Stimulated activated CD8-positive, alpha-beta memory T cell treated with anti-CD3 and anti-CD28 coated beads, Interleukin-15, amount 100 ng/mL, for 48 hours (primary cell): ENCODE results near the gene CUL9.

Experiments used
- DNase-seq, 2 donors: peaks; one replicate each; pipeline ENCODE4 v3.0.0-alpha.2; 2020; ENCODE audit warnings: low read depth in 2 of 2

The CUL9 gene

DNA sequence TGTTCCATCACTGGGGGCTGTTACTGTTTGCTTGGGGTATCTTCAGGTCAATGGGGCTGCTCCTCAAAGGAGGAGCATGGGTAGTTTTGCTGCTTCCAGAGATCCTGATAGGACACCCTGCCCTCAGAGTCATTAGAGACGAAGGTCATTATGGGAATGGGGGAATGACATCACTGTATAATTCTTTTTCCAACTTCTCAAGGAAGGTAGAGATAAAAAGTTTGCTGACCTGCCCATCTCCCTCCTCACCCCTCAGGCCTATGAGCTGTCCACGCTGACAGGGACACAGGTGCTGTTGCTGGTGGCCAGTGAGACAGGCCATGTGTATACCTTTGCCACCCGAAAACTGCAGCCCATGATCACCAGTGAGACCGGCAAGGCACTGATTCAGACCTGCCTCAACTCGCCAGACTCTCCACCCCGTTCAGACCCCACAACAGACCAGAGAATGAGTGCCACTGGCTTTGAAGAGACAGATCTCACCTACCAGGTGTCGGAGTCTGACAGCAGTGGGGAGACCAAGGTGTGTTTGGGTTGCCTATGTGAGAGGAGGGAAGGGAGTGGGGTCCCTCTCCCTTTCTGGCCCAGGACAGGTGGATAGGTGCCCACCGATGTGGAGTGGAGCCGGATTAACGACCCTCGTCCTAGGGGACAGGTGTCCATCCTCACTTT lies 8.3 kb upstream of the CUL9 start:
- DNase-seq: no peak

DNA sequence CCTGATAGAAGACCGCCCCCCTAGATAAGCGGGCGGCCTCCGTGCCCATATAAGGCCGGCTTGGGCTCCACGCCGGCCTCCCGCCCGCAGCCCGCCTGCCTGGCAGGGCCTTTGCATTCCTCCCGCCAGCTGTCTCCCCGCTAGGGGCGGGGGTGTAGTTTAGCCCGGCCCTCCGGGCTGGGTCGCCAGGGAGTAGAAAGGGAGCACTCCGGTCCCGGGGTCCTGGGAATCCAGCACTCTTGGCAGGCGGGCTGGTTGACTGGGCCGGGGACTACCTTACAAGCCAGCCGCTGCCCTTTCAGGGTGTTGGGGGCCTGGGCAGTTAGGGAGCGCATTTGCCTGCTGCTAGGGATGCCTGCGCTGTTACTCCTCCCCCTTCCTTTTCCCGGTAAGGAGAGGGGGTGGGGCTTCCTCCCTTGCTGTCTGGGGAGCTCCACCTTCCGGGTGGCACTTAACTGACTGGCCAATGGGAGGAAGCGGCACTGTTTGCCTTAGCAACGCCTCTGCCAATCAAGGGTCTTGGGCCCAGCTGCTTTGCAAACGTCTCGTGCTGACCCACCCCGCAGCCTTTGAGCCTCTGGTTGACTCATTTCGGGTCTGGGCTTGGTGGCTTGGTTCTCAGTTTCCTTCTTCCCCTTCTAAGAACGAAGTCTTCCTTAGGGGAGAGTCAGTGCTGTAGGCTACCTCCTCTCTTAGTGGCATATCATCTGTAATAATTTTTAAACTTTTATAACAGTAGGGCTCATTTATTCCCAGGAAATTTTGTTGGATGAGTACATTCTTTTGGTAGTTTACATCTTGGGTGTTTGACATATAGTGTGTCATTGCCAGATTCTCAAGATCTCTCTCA lies 7.5 kb upstream of the CUL9 start:
- DNase-seq: peak; percentile 96 to 97

DNA sequence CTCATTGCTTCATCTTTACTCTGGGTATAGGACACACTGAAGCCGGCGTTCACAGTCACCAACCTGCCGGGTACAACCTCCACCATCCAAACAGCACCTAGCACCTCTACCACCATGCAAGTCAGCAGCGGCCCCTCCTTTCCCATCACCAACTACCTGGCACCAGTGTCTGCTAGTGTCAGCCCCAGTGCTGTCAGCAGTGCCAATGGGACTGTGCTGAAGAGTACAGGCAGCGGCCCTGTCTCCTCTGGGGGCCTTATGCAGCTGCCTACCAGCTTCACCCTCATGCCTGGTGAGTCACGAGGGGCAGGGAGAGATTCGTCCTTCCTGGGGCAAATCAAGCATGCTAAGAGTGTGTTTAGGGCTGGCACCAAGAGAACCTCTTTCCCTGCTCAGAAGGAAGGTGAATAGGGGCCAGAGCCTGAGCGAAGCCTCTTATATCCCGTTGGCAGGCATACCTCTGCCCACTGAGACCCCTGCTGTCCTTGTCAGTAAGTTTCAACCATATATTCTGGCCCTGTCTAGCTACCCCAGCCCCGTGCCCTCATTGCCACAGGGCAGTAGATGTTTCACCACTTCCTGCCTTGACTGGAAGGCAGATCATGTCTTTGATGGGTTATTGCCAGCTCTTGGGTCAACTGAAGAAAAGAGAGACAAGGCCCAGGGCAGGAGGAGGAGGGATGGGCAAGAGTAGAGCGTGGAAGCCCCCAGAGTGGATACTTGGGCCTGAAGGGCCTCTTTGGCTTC lies 6.1 kb upstream of the CUL9 start:
- no peak for DNase-seq

DNA sequence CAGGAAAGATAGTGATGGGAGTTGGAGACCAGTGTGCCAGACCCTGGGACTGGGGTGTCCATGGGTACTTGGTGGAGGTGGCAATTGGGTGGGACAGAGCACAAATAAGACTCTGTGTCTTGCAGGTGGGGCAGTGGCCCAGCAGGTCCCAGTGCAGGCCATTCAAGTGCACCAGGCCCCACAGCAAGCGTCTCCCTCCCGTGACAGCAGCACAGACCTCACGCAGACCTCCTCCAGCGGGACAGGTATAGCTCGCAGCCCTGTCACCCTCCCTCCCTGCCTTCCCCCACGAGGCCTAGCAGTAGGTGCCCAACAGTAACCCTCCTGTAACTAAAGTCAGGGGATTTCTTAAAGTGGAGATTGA lies 5.6 kb upstream of the CUL9 start:
- no peak for DNase-seq

DNA sequence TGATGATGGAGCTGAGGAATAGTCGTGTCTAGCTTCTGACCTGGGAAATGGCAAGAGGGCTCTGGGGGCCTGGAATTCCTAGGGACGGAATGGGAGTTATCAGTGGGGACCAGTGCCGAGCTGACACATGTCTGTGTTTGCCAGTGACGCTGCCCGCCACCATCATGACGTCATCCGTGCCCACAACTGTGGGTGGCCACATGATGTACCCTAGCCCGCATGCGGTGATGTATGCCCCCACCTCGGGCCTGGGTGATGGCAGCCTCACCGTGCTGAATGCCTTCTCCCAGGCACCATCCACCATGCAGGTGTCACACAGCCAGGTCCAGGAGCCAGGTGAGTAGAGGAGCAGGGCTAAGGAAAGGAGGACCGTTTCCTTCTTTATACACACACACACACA lies 3.8 kb upstream of the CUL9 start:
- DNase-seq: no peak

DNA sequence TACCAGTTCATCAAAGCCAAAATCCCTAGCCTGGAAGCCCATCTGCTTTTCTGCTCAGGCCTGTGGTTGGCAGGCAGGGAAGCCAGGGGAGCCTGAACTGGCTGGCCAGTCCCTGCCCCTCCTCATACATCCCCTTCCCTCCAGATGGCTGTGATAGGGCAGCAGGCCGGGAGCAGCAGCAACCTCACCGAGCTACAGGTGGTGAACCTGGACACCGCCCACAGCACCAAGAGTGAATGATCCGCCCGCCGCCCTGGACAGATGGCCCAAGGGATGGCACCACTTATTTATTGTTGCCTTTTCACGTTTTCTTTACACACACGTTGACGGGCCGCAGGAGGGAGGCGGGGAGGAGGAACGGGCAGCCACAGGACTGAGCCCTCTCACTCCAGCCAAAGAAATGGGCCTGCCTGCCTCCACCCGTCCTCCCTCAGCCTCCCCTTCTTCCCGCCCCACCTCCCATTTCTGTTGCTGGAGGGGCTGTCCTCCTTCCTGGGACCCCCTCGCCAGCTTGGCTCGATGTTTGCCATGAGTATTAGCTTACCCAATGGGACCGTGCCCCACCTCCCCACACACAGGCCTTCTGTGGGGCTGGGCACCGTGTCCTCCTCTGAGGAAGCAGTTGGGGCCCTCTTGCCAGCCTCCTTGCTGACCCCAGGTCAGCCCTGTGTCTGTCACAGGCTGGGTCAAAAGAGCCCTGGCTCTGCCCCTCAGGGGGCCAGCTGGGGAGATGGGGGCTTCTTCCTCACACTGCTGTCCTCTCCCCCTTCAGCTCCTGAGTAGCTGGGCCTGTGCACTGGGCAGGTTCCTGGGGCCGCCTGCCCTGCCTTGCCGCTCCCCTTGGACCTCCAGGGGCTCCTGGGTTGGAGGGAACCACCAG lies 2.8 kb upstream of the CUL9 start:
- no peak for DNase-seq

DNA sequence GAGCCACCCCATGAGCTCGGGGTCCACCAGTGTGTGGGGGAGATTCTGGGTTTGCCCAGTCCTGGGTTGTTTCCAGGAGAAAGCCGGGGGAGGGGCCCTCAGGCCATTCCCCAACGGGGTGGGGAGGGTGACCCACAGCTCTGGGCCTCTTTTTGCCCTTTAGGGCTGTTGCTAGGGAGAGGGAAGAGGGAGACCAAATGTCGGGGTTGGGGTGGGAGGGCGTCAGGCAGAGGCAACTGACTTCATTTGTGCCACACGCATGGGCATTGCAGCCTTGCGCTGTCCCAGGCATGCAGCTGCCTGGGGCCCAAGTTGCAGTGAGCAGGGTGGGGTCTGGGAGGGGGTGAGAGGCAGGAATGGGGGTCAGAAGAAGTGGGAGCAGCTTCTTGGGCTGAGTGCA lies 1.9 kb upstream of the CUL9 start:
- no peak for DNase-seq

DNA sequence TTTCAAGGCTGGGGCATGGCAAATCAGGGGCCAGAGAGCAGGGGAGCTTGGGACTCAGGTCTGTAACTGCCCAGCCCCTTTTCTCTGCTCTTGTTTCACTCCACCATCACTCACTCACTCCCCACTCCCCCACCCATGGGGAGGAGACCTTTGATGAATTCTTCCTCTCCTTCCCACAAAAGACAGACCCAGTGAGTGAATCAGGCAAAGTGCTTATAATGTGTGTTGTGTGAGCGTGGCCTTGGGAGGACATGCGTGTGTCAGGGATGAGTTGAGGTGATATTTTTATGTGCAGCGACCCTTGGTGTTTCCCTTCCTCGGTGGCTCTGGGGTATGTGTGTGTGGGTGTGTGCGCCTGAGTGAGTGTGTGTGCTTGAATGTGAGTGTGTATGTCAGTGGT lies 1.0 kb upstream of the CUL9 start:
- no peak for DNase-seq

DNA sequence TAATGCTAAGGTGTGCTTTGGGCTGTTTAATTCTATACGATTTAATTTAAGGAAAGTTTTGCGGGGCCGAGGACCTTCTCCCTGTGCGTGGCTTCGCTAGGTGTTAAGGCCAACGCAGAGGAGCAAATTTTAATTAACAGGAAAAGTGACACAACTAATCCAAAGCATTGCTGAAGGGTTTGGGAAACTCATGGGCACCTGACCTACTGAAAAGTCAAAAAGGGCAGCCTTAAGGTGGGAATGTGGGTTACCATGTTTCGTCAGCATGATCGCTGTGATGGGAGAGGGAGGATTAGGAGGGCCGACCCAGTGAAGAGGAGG lies 415 bp upstream of the CUL9 start:
- no peak for DNase-seq

DNA sequence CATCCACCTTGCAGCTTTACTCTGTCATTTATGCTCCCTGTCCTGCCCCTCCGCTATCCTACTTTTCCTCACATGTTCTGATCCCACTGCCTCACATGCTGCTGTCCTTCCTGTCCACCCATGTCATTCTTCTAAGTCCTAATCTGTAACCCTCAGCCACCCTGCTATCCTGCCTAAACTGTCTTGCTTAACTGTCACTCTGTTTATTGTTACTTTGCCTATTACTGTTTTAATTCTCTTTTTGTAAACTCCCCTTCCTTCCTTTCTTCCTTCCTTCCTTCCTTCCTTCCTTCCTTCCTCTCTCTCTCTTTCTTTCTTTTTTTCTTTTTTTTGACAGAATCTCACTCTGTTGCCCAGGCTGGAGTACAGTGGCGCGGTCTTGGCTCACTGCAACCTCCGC lies 1.4 kb downstream of the CUL9 start:
- DNase-seq: no peak

DNA sequence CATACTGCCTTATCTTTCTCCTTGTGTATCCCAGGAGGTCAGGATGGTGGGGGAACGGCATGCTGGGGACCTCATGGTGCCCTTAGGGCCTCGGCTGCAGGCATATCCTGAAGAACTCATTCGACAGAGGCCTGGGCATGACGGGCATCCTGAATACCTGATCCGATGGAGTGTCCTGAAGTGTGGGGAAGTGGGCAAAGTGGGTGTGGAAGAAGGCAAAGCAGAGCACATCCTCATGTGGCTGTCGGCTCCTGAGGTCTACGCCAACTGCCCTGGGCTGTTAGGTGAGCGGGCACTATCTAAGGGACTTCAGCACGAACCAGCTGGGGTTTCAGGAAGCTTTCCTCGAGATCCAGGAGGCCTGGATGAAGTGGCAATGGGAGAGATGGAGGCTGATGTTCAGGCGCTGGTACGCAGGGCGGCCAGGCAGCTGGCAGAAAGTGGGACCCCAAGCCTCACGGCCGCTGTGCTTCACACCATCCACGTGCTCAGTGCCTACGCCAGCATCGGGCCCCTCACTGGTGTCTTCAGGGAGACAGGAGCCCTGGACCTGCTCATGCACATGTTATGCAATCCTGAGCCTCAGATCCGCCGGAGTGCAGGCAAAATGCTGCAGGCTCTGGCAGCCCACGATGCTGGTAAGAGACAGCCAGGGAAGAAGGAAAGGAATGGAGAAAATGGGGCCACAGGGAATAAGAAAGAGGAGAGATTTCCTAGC lies 2.4 kb downstream of the CUL9 start:
- DNase-seq: no peak

DNA sequence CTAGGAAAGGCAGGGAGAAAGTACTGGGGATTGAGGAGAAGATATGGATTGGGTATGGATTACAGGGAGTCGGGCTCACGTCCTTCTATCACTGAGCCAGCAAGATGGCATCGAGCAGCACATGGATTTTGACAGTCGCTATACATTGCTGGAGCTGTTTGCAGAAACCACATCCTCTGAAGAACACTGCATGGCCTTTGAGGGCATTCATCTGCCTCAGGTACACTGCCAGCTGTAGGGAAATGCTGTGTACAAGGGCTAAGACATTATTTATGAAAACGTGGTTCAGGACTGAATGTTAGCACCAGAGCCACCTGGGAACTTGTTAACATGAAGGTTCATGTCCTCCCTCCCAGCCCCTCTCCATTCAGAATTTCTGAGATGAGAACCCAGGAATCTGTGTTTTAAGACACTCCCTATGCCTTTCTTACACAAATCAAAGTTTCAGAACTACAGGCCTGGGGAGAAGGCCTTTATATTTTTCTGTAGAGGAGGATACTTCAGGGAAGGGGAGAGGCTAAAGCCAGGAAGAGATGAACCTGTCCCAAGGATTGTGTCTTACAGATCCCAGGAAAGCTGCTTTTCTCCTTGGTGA lies 3.5 kb downstream of the CUL9 start:
- DNase-seq: no peak

DNA sequence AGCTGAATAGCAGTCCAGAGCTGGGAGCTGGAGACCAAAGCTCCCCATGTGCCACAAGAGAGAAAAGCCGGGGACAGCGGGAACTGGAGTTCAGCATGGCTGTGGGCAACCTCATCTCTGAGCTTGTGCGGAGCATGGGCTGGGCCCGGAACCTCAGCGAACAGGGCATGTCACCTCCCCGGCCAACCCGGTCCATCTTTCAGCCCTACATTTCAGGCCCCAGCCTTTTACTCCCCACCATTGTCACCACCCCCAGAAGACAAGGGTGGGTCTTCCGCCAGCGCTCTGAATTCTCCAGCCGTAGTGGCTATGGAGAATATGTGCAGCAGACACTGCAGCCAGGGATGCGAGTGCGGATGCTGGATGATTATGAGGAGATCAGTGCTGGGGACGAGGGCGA lies 4.0 kb downstream of the CUL9 start:
- DNase-seq: no peak

DNA sequence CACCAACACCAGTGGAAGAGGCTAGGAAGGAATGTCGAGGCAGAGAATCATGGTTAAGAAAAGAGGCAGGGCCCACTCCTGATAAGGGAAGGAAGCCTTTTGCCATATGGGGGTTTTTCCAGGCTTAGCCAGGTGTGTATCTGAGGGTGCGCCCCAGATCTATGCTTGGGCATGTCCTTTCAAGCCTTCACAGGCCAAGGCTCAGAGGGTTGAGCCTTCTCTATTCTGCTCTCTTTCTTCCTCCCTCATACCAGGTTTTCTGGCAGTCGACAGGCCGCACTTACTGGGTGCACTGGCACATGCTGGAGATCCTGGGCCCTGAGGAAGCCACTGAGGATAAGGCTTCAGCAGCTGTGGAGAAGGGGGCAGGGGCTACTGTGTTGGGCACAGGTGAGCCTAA lies 4.7 kb downstream of the CUL9 start:
- DNase-seq: no peak

DNA sequence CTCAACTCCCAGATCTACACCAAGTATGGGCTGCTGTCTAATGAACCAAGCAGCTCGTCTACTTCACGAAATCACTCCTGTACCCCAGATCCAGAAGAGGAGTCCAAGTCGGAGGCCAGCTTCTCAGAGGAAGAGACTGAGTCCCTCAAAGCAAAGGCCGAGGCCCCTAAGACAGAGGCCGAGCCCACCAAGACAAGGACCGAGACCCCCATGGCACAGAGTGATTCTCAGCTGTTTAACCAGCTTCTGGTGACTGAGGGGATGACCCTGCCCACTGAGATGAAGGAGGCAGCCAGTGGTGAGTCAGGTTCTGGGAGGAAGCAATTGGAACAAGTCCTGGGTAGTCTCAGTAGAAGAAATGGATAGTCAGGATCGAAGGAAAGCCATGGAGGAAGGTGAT lies 5.8 kb downstream of the CUL9 start:
- DNase-seq: no peak

DNA sequence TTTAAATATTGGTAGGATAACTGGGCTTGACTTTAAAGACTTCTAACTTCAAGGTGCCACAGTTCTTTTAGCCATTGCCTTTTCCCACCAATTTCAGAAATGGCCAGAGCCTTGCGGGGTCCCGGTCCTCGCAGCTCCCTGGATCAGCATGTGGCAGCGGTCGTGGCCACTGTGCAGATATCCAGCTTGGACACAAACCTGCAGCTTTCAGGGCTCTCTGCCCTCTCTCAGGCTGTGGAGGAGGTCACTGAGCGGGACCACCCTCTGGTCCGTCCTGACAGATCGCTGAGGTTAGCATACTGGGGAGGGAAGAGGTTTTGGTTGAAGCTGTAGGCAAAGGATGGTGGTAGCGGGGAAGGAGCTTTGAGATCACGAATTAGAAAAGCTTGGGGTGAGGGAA lies 6.4 kb downstream of the CUL9 start:
- DNase-seq: no peak

DNA sequence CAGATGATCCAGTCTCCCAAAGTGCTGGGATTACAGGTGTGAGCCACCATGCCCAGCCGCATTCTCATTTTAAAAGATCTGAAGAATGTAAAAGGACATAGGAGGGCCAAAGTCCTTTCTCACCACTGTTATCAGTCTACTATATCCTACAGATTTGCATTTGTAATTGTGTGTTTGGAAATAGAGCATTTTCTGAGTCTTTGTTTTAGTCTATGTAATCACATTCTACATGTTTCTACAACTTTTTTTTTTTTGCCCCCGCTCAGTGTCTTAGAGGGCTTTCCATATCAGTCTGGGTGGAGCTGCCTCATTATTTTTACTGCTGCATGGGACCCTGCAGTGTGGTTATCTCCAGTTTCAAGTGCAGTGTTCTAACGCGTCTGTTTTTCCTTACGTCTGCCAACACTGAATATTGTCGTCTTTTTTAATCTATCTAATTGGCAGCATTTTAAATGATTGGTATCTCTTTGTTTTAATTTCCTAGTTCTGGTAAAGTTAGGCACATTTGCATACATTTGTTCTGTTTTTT lies 7.8 kb downstream of the CUL9 start:
- no peak for DNase-seq

DNA sequence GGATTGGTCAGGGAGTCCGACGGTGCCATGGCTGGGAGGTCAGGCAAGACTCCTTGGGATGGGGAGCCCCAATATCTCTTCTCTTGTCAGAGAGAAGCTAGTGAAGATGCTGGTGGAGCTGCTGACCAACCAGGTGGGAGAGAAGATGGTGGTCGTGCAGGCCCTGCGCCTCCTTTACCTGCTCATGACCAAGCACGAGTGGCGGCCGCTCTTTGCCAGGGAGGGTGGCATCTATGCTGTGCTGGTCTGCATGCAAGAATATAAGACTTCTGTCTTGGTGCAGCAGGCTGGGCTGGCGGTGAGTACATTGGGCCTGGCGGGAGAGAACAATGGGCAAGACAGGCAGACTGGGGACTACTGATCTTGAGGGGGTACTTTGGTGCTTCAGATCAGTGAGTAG lies 10.9 kb downstream of the CUL9 start:
- DNase-seq: no peak

DNA sequence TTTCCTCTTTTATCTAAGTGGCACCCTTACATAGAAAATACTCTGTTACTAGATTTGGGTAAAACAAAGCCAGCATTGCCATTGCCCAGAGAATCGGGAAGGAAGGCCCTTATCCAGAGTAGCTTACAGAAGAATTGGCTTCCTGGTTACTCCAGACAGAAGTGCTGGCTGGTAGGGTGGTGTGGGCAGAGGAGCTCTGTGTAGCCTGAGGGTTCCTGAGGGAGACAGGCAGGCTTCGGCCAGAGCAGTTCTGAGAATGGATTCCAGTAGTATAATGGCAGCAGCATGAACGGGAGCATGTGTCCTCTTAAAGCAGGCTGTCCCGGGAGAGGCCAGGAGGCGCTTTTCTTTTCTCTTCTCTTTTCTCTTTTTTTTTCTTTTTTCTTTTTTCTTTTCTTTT lies 11.9 kb downstream of the CUL9 start:
- no peak for DNase-seq

DNA sequence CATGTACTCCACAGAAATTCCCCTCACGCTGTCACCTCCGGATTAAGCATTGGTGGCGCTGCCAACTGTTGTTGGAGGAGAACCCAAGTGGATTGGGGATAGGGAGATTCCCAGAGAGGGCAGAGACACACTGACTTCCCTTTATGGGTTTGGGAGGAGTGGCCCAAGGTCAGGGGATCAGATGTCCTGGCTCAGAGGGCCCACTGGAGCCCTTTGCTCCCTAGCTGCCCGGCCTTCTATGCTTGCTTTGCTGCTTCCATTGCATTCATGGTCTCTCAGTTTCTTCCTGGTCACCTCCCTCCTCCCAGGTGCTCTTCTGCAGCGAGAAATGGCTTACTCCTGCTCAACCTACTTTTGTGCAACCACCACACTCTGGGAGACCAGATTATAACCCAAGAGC lies 14.3 kb downstream of the CUL9 start:
- DNase-seq: no peak

DNA sequence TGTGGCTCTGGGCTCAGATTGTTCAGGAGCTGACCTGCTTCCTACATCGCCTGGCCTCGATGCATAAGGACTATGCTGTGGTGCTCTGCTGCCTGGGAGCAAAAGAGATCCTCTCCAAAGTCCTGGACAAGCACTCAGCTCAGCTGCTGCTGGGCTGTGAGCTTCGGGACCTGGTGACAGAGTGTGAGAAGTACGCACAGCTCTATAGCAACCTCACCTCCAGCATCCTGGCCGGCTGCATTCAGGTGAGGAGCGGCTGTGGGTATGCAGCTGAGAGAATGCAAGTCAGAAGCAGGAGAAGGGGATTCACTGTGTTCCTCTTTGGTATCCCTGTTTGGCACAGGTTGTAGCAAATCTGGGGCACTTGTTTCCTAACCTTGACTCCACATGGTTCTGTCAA lies 17.9 kb downstream of the CUL9 start:
- no peak for DNase-seq
